ENCODE results near the gene NUB1.

GRCh38 chr7:151351967-151352366 is 10.4 kb downstream of the NUB1 start:
- TF ChIP-seq CTCF (optimal IDR thresholded peaks at IDR 0.05 in 1 of 3, IDR thresholded peaks at IDR 0.05 in 1 of 3, conservative IDR thresholded peaks at IDR 0.05 in 1 of 3; ENCODE audit: extremely low read depth in 1 of 3, insufficient read depth in 2 of 3, low read length in 3 of 3) (no peak), EZH2 (IDR thresholded peaks at IDR 0.05; ENCODE audit: low read length) (no peak)
